Posterior cingulate gyrus (tissue), 11 donors: Measurements from ENCODE around the gene RAC2.
"Not testable (repeated sequence)": the region's sequence is repeated elsewhere in the genome, so short reads cannot be mapped to it uniquely, and the experiment has no call there.

Experiments used
- DNase-seq, 10 donors: peaks; one replicate each; pipeline versions ENCODE4 v3.0.0 to v3.0.0-alpha.2; 2020 to 2021; ENCODE audit warnings: mixed read lengths in 3 of 10
- intact Hi-C: fragments of 100-400 bp; cut with DNase I; formaldehyde crosslinking; loops from one replicate; pipeline ENCODE4 v1.15.1; 2023

RAC2 gene

GRCh38 chr22:37210041-37210803 lies 33.8 kb downstream of the RAC2 start:
- peak in 5 of 10 donors; percentile 25 to 88 (median 70) for DNase-seq
- intact Hi-C loops, result no loop called here

DNA sequence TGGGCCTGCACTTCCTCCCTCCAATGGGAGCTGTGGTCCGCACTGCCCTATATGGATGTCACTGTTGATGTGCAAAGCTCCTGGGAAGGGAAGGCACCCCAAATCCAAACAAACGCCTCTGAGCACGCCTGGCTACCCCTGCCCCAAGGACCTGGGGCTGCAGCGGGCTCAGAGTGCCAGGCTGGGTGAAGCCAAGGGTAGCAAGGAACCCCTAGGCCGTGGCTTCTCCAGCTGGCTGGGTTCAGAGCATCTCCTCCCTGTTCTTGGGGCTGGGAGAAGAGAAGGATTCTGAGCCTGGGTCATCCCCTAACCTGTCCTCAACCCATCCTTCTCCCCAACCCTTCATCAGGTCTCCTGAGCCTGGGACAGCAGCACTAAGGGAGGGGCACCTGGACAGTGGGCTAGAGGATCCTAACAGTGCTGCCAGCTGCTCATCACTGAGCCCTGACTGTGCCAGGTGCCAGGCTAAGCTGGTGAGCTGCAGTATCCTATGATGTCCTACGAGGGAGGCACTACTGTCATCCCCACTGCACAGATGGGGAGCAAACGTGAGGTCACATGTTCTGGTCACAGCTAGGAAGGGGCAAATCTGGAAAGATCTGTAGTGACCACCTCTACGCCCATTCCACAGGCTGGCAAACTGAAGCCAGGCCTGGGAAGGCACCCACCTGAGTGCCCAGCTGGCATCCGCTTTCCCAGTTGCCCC lies 34.8 kb downstream of the RAC2 start:
- peak in 1 of 10 donors; percentile 65 for DNase-seq
- intact Hi-C loops, result no loop called here

GRCh38 chr22:37208401-37209139 lies 35.5 kb downstream of the RAC2 start:
- intact Hi-C loops, result no loop called here
- DNase-seq, result peak in 1 of 10 donors; percentile 75

DNA sequence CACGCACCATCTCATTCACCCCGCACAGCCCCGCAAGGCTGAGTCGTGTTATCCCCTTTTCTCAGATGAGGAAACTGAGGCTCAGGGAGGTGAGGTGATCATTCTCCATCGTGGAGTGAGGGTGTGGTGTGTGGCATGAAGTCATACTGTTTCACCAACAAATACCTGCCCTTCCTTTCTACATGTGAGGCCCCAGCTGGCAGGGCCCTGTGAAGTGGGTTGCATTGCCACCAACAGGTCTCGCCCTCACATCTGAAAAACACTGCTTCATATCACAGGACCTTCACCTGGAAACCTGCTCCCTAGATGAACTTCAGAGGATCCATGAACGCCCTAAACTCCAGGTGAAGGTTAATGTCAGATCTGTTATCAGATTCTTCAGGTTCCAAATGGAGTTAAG lies 36.1 kb downstream of the RAC2 start:
- peak in 1 of 10 donors; percentile 34 for DNase-seq
- intact Hi-C loops, result no loop called here

- intact Hi-C loops, result no loop called here
Observed at GRCh38 chr22:37206841-37207821, 36.9 kb downstream of the RAC2 start.

GRCh38 chr22:37206118-37206840 lies 37.8 kb downstream of the RAC2 start:
- intact Hi-C loops, result no loop called here
- DNase-seq, result peak in 2 of 10 donors; percentile 22 to 23

More at GRCh38 chr22:37206841-37207821, 36.9 kb downstream of the RAC2 start:
- DNase-seq, result peak in 2 of 10 donors; percentile 65 to 80

GRCh38 chr22:37205046-37205445 lies 39.0 kb downstream of the RAC2 start:
- intact Hi-C loops, result no loop called here
- DNase-seq, result peak in 1 of 10 donors; percentile 39

DNA sequence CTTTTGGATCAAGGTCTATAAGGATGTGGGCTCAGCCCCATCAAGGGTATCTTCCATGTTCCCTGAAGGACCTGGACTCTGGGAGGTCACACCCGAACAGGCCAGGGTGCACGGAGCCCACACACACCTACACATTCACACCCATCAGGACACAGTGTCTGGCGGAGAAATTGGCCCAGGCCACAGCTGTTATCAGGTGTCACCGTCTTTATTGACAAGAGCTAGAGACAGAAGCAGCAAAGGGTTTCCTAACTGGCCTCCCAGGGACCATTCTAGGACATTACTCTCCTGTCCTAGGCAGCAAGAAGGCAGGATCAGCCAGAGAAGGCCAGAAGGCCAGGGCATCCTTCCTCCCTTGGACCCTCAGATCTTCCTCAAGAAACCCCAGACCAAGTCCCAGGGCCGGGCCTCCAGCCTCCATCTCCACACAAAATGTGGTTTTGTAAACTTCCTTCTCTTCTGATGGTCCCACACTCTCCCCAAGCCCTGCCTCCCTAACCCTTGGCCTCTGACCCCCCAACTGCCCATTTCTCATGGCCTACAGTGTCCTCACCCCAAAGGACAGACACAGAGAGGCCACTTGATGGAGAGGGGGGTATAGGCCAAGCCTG lies 39.9 kb downstream of the RAC2 start:
- DNase-seq, result peak in 1 of 10 donors; percentile 52
- intact Hi-C loops, result no loop called here

DNA sequence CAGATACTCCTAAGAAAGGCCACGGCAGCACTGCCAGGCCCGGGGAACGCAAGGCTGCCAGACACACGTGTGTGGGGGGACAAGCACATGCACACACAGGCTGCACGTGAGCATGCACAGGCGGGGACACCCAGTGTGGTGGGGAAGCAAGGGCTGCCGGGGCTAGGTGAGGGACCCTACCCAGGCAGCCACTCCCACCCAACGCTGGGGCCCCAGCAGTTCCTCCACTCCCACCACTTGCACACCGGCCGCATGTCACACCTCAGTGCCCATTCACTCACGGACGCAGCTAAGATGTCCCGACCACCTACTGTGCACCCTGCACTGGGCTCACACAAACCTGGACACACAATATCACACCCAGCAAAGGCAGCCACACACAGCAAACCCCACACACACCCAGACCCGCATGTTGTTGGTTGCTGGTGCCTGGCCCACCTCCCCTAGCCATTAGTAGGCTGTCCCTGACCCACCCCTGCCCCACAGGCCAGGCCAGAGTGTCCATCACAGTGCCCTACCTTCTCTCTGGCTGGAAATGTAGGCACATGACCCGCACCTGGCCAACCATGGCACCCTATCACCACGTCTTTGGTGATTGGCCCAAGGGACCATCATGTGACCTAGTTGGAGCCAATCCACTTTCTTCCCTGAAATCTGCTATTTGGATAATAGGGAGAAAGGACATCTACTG lies 40.6 kb downstream of the RAC2 start:
- intact Hi-C loops, result no loop called here
- peak in 2 of 10 donors; percentile 66 to 69 for DNase-seq

GRCh38 chr22:37202716-37203115 lies 41.4 kb downstream of the RAC2 start:
- intact Hi-C loops, result no loop called here
- DNase-seq, result peak in 2 of 10 donors; percentile 52 to 79

GRCh38 chr22:37202001-37202555 lies 42.0 kb downstream of the RAC2 start:
- intact Hi-C loops, result no loop called here
- DNase-seq, result peak in 1 of 10 donors; percentile 44

- intact Hi-C loops, result not testable (repeated sequence)
- DNase-seq, result peak in 1 of 10 donors; percentile 37
Observed at GRCh38 chr22:37201443-37201820, 42.6 kb downstream of the RAC2 start.

DNA sequence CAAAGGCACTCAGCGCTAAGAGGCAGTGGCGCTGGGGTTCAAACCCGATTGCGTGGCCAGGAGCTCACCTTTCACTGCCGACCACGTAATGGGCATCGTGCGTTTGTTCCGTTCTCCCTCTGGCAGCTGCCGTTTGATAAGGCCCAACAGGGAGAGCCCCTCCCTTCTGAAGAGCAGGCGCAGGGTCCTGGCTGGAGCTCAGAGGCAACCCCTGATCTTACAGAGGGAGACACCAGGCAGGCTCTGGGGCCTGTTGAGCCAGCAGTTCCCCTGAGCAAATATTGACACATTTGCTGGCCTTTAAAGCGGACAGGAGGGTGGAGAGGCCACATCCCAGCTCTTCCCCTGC lies 44.3 kb downstream of the RAC2 start:
- no peak for DNase-seq
- intact Hi-C loops, result loop anchor here (2.0 to 10.0 kb wide), 3 partner anchors 123 to 655 kb away; partner anchors contain the start of gene IFT27

GRCh38 chr22:37199103-37199759 lies 44.8 kb downstream of the RAC2 start:
- DNase-seq, result peak; percentile 94 to 100 (median 97)
- intact Hi-C loops, result loop anchor here (2.0 to 10.0 kb wide), 3 partner anchors 122 to 654 kb away; partner anchors contain the start of gene IFT27

DNA sequence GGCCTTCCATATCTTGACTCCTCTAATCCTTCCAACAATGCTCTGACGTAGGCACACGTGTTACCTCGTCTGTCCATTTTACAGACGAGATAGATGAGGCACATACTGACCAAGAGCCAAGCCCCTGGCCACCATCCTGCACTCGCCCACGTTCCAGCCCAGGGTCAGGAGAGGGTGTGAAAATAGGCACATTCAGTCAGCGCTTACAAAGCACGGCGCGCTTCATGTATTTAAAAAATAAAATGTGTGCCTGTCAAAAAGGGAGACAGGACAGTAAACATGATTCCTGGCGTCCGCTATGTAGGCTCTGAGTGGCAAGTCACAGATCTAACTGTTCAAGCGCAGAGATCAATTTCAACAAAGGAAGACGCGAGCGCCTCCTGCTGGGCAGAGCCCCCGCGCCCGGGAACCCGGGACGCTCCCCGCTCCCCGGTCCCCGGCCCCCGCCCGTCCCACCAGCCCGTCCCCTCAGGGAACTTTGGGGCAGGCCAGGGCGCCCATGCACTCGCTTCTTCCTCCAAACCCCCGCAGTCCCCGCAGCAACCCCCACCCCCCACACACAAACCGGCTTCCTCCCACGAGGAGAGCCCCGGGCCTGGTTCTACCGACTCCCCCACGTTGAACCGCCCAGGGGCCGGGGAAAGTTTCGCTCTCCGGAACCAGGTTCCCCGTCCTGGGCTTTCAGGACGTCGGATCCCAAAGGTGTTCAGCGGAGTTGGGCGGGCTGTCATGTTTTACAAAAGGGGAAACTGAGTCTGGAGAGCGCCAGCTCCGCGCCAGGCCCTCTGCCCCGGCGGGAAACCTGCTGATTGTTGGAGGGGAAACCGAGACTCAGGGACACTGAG lies 45.6 kb downstream of the RAC2 start:
- intact Hi-C loops, result loop anchor here (1.0 to 10.0 kb wide), 4 partner anchors 32 to 654 kb away; partner anchors contain the start of gene IFT27
- peak; percentile 63 to 98 (median 89) for DNase-seq
